NCI-H1092 (cell line): Measurements from ENCODE around the gene KBTBD8.

Source experiments
- DNase-seq: peaks from one replicate; lab custom pipeline; 2025; lab: John Stamatoyannopoulos, UW

KBTBD8 gene

GRCh38 chr3:67037615-67038014 is 39.5 kb downstream of the KBTBD8 start:
- no peak for DNase-seq

DNA sequence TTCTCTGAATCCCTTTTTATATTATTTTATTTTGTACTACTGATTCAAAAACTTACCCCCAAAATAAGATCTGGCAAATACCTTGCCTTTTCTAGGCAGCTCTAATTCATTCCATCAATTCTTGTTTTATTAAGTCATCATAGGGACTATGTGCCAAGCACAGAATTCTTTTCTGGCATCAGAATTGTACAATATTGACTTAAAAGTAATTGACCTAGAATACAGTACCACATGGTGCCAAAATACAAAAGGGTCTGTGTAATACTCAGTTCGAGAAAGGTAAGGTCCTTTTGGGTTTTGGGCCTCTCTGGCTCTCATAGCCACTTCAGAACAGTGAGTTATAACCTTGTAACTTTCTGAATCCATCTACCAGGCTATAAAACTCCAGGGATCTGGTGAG is 46.2 kb downstream of the KBTBD8 start:
- no peak for DNase-seq

- no peak for DNase-seq
Measured at GRCh38 chr3:67044955-67045354, 46.8 kb downstream of the KBTBD8 start.

- DNase-seq = no peak
Measured at GRCh38 chr3:67045711-67046465, 47.8 kb downstream of the KBTBD8 start.

GRCh38 chr3:67047051-67047450 is 48.9 kb downstream of the KBTBD8 start:
- DNase-seq = no peak

GRCh38 chr3:67048067-67048714 is 50.1 kb downstream of the KBTBD8 start:
- no peak for DNase-seq

DNA sequence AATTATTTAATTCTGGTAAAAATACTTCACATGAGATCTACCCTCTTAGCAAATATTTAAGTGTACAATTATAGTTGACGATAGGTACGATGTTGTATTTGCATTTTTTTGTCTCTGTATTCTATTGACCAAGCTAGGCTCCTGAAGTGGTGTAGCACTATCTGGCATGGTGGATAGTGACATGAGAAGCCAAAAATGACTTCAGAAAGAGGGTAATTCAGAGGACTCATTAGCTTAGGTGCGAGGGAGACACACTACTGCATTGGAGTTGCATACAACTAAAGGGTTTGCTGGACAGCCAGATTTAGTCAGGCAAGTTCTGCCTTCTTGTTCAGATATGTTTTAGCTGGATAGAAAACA is 50.6 kb downstream of the KBTBD8 start:
- DNase-seq = no peak

- DNase-seq = no peak
Measured at GRCh38 chr3:67059443-67059842, 61.3 kb downstream of the KBTBD8 start.
